H9 (cell line): ENCODE measurements around the gene NF1. TPM values are rescaled to one million over a fixed set of nuclear protein-coding genes. Genes with fewer than 3 reads are reported as not detected.

Experiments used
- DNase-seq: peaks from one replicate; pipeline ENCODE4 v3.0.0-alpha.2; 2017
- H2AFZ ChIP-seq: one replicate; pipeline ENCODE4 v1.6.1; 2013; ENCODE audit warnings: mild to moderate bottlenecking, low read length, control low read depth, moderate library complexity
- H2AK5ac ChIP-seq: 2 replicates; pipeline ENCODE4 v1.6.1; 2013; ENCODE audit warnings: low read length, control low read depth, mixed read lengths; ENCODE audit not compliant: insufficient read length
- H2BK120ac ChIP-seq: one replicate; pipeline ENCODE4 v1.6.1; 2013; ENCODE audit warnings: low read depth, mild to moderate bottlenecking, low read length, control low read depth, inconsistent platforms; ENCODE audit not compliant: poor library complexity, severe bottlenecking
- H2BK12ac ChIP-seq: 2 replicates; pipeline ENCODE4 v1.6.1; 2013; ENCODE audit warnings: low read length, control low read depth, mixed read lengths, low read depth; ENCODE audit not compliant: insufficient read length
- H2BK15ac ChIP-seq: 2 replicates; pipeline ENCODE4 v1.6.1; 2013; ENCODE audit warnings: low read depth, low read length, control low read depth
- H2BK20ac ChIP-seq: one replicate; pipeline ENCODE4 v1.6.1; 2013; ENCODE audit warnings: low read depth, mild to moderate bottlenecking, low read length, control low read depth, inconsistent platforms; ENCODE audit not compliant: poor library complexity, severe bottlenecking
- H2BK5ac ChIP-seq: 2 replicates; pipeline ENCODE4 v1.6.1; 2013; ENCODE audit warnings: low read length, control low read depth, mixed read lengths; ENCODE audit not compliant: insufficient read length
- H3K14ac ChIP-seq: 2 replicates; pipeline ENCODE4 v1.6.1; 2013; ENCODE audit warnings: low read length, control low read depth; ENCODE audit not compliant: insufficient read depth
- H3K18ac ChIP-seq: 2 replicates; pipeline ENCODE4 v1.6.1; 2013; ENCODE audit warnings: low read depth, mild to moderate bottlenecking, mixed read lengths, low read length, control low read depth; ENCODE audit not compliant: insufficient read length
- H3K23ac ChIP-seq: 2 replicates; pipeline ENCODE4 v1.6.1; 2013; ENCODE audit warnings: low read length, control low read depth, mixed read lengths, low read depth; ENCODE audit not compliant: insufficient read length
- H3K23me2 ChIP-seq: 2 replicates; pipeline ENCODE4 v1.6.1; 2013; ENCODE audit warnings: low read depth, mild to moderate bottlenecking, mixed read lengths, low read length, control low read depth; ENCODE audit not compliant: insufficient read length, poor library complexity, severe bottlenecking
- H3K27ac ChIP-seq: 2 replicates; pipeline ENCODE4 v1.5.1; 2013; ENCODE audit warnings: low read length, control low read depth, mixed read lengths, low read depth; ENCODE audit not compliant: insufficient read length
- H3K27me3 ChIP-seq: 2 replicates; pipeline ENCODE4 v1.6.1; 2013; ENCODE audit warnings: low read length, control low read depth, inconsistent platforms; ENCODE audit not compliant: insufficient read depth
- H3K4ac ChIP-seq: 2 replicates; pipeline ENCODE4 v1.6.1; 2013; ENCODE audit warnings: low read depth, mild to moderate bottlenecking, control low read depth, inconsistent platforms, low read length, moderate library complexity
- H3K4me1 ChIP-seq: 2 replicates; pipeline ENCODE4 v1.6.1; 2013; ENCODE audit warnings: low read length, control low read depth, inconsistent platforms; ENCODE audit not compliant: insufficient read depth
- H3K4me2 ChIP-seq: 2 replicates; pipeline ENCODE4 v1.6.1; 2013; ENCODE audit warnings: low read length, control low read depth, mixed read lengths; ENCODE audit not compliant: insufficient read length, insufficient read depth
- H3K56ac ChIP-seq: 2 replicates; pipeline ENCODE4 v1.6.1; 2013; ENCODE audit warnings: low read depth, mild to moderate bottlenecking, mixed read lengths, low read length, control low read depth; ENCODE audit not compliant: insufficient read length
- H3K79me1 ChIP-seq: 2 replicates; pipeline ENCODE4 v1.6.1; 2013; ENCODE audit warnings: low read depth, mild to moderate bottlenecking, moderate library complexity, low read length, control low read depth, inconsistent platforms; ENCODE audit not compliant: insufficient read depth, poor library complexity, severe bottlenecking
- H3K79me2 ChIP-seq: 2 replicates; pipeline ENCODE4 v1.6.1; 2013; ENCODE audit warnings: low read length, control low read depth, inconsistent platforms; ENCODE audit not compliant: insufficient read depth
- H3K9ac ChIP-seq: 2 replicates; pipeline ENCODE4 v1.6.1; 2013; ENCODE audit warnings: low read length, control low read depth, mixed read lengths; ENCODE audit not compliant: insufficient read length; ENCODE audit errors: extremely low read depth
- H3K9me3 ChIP-seq: one replicate; pipeline ENCODE4 v1.6.1; 2013; ENCODE audit warnings: low read depth, low read length, inconsistent platforms; ENCODE audit not compliant: control insufficient read depth
- H3T11ph ChIP-seq: one replicate; pipeline ENCODE4 v1.6.1; 2013; ENCODE audit warnings: mild to moderate bottlenecking, low read length, control low read depth, inconsistent platforms
- H4K20me1 ChIP-seq: one replicate; pipeline ENCODE4 v1.6.1; 2013; ENCODE audit not compliant: control insufficient read depth, insufficient read length, insufficient read depth
- H4K5ac ChIP-seq: 2 replicates; pipeline ENCODE4 v1.6.1; 2013; ENCODE audit warnings: low read depth, mild to moderate bottlenecking, mixed read lengths, low read length, control low read depth; ENCODE audit not compliant: insufficient read length
- H4K8ac ChIP-seq: replicated peaks from 2 replicates; pipeline ENCODE4 v1.6.1; 2013; ENCODE audit warnings: low read length, control low read depth, mixed read lengths, low read depth; ENCODE audit not compliant: insufficient read length
- H4K91ac ChIP-seq: 2 replicates; pipeline ENCODE4 v1.6.1; 2013; ENCODE audit warnings: low read depth, mild to moderate bottlenecking, moderate library complexity, mixed read lengths, low read length, control low read depth; ENCODE audit not compliant: insufficient read length
- H3K27ac Mint-ChIP-seq, 3 experiments: 2 replicates in 2 of 3; 3 replicates in 1 of 3; pipeline ENCODE4 v1.8.0; 2020 to 2021; ENCODE audit warnings: mixed read lengths in 3 of 3, mild to moderate bottlenecking in 1 of 3, moderate library complexity in 1 of 3
- H3K27me3 Mint-ChIP-seq: 2 replicates; pipeline ENCODE4 v1.8.0; 2021; ENCODE audit warnings: low read depth, mild to moderate bottlenecking, moderate library complexity, mixed read lengths
- H3K36me3 Mint-ChIP-seq, 3 experiments: 2 replicates in 2 of 3; 3 replicates in 1 of 3; pipeline ENCODE4 v1.8.0; 2020 to 2021; ENCODE audit warnings: low read depth in 3 of 3, mixed read lengths in 3 of 3; ENCODE audit not compliant: insufficient read depth in 1 of 3
- H3K4me1 Mint-ChIP-seq, 2 experiments: 2 replicates each; pipeline ENCODE4 v1.8.0; 2020; ENCODE audit warnings: mixed read lengths in 2 of 2
- H3K4me3 Mint-ChIP-seq, 2 experiments: 2 replicates in 1 of 2; 3 replicates in 1 of 2; pipeline ENCODE4 v1.8.0; 2020 to 2021; ENCODE audit warnings: mild to moderate bottlenecking in 2 of 2, mixed read lengths in 2 of 2, moderate library complexity in 1 of 2
- H3K9me3 Mint-ChIP-seq, 2 experiments: 2 replicates in 1 of 2; 3 replicates in 1 of 2; pipeline ENCODE4 v1.8.0; 2020; ENCODE audit warnings: mild to moderate bottlenecking in 2 of 2, mixed read lengths in 2 of 2, moderate library complexity in 1 of 2
- WGBS: extraction: QIAGEN DNeasy Blood & Tissue Kit; methylation state at CpG from one replicate; pipeline ENCODE4 v1.1.7; 2013; ENCODE audit warnings: missing lambda C conversion rate, low lambda C conversion rate, mixed read lengths; ENCODE audit not compliant: insufficient read length; ENCODE audit errors: extremely low coverage; 5-methylcytosine and 5-hydroxymethylcytosine counted together
- total RNA-seq: library from RNA; stranded (reverse); gene quantifications from 2 replicates; pipeline ENCODE4 v1.2.1, GENCODE V29; 2021
- TF ChIP-seq, protein P1 (sequence below): fragments of 200-600 bp; sonication (generic); conservative IDR thresholded peaks from 3 replicates; pipeline ENCODE4 v1.8.0; 2021; ENCODE audit warnings: antibody characterized with exemption, mild to moderate bottlenecking

The NF1 gene
- total RNA-seq, 1 experiment from 2014 or later = 38.1 TPM

GRCh38 chr17:31418773-31419350 is 324.1 kb downstream of the NF1 start:
- Histone ChIP-seq H4K20me1 (no peaks in the 10 kb centered on the region), H2AFZ (no peak overlapping the region), H3K79me2 (no peaks in the 10 kb centered on the region), H3K9me3 (no peaks in the 10 kb centered on the region), H2BK20ac (no peak overlapping the region), H3K79me1 (no peaks in the 10 kb centered on the region), H2BK15ac (no peak overlapping the region), H3K4me1 (no peaks in the 10 kb centered on the region; the same call in 1 of the 2 replicates), H3K56ac (no peak overlapping the region), H3K4me2 (no peak overlapping the region), H3K4ac (no peak overlapping the region), H2BK5ac (no peak overlapping the region), H2AK5ac (no peak overlapping the region), H3T11ph (no peak overlapping the region), H4K5ac (no peak overlapping the region), H3K23me2 (no peaks in the 10 kb centered on the region), H3K14ac (no peak overlapping the region), H2BK12ac (no peak overlapping the region), H3K9ac (no peak overlapping the region), H4K8ac (no peak overlapping the region), H3K18ac (no peak overlapping the region), H3K27ac (no peak overlapping the region), H3K27me3 (no peaks in the 10 kb centered on the region), H3K23ac (no peak overlapping the region), H4K91ac (no peak overlapping the region), H2BK120ac (no peak overlapping the region)
- WGBS = no CpG with 5 or more reads among the region's 6 CpGs
- H3K27me3 Mint-ChIP-seq = peaks cover 11% of the 10 kb centered on the region; the same call in 1 of the 2 replicates
- H3K4me1 Mint-ChIP-seq = peaks cover 42 to 56% of the 10 kb centered on the region in 2 experiments
- H3K9me3 Mint-ChIP-seq = no peaks in the 10 kb centered on the region
- peak overlapping the region in 1 of 2 experiments; percentile 1; a peak in 1 of 5 replicates for H3K4me3 Mint-ChIP-seq
- H3K27ac Mint-ChIP-seq = peak overlapping the region in 1 of 3 experiments; percentile 15; a peak in 1 of 7 replicates
- H3K36me3 Mint-ChIP-seq = 0 out of 7 replicates have a peak, but pooled peaks cover 0 to 5% (median 0%) of the 10 kb centered on the region in 3 experiments
- DNase-seq = peak; percentile 30
- TF ChIP-seq, protein P1, sequence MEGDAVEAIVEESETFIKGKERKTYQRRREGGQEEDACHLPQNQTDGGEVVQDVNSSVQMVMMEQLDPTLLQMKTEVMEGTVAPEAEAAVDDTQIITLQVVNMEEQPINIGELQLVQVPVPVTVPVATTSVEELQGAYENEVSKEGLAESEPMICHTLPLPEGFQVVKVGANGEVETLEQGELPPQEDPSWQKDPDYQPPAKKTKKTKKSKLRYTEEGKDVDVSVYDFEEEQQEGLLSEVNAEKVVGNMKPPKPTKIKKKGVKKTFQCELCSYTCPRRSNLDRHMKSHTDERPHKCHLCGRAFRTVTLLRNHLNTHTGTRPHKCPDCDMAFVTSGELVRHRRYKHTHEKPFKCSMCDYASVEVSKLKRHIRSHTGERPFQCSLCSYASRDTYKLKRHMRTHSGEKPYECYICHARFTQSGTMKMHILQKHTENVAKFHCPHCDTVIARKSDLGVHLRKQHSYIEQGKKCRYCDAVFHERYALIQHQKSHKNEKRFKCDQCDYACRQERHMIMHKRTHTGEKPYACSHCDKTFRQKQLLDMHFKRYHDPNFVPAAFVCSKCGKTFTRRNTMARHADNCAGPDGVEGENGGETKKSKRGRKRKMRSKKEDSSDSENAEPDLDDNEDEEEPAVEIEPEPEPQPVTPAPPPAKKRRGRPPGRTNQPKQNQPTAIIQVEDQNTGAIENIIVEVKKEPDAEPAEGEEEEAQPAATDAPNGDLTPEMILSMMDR = no peak
